Stimulated activated CD8-positive, alpha-beta memory T cell treated with anti-CD3 and anti-CD28 coated beads, Interleukin-4, amount 100 ng/mL, for 4 hours (primary cell): ENCODE data around the gene ANKS3.

ENCODE experiments used
- DNase-seq, 2 donors: peaks; one replicate each; pipeline ENCODE4 v3.0.0-alpha.2; 2020; ENCODE audit warnings: low read depth in 2 of 2, low spot score in 1 of 2

Gene ANKS3

DNA sequence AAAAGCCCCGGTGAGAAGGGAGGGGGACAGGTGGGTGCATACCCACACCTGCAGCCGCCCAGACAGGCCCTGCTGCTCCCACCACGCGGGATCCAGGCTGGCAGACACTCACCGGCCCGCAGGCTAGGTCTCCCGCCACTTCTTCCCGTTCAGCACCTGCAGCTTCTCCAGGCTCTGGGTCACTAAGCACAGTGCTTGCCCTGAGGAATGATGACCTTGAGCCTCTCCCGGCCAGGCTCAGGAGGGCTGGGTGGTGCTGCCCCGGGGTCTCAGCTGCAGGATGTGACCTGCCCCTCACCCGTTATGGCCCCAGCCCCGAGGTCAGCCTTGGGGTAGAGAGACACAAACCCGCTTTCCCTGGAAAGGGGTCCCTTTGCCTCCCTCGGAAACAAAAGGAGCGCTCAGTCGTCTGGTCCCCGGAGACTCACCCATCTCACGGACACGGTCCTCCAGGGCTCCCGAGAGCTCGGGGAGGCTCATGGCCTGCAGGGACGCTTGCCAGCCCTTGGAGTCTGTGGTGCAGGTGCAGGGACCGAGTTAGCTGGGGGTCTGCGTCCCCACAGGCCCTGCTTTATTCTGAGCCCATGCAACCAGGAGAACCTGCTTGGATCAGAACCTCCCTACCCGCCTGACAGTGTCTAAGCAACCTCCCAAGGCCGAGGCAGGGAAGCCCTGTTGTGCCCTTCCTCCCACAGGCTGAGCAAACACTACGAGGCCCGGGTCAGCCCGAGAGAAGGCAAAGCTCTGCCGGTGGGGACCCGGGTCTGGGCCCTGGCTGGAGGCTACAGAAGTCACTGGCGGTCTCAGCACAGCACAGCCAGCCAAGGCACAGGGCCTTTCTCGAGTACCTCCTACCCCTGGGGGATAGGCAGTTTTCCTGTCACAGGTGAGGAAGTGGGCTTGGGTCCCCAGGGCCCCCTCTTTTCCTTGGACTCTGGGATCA is 36.9 kb downstream of the ANKS3 start:
- no peak for DNase-seq

DNA sequence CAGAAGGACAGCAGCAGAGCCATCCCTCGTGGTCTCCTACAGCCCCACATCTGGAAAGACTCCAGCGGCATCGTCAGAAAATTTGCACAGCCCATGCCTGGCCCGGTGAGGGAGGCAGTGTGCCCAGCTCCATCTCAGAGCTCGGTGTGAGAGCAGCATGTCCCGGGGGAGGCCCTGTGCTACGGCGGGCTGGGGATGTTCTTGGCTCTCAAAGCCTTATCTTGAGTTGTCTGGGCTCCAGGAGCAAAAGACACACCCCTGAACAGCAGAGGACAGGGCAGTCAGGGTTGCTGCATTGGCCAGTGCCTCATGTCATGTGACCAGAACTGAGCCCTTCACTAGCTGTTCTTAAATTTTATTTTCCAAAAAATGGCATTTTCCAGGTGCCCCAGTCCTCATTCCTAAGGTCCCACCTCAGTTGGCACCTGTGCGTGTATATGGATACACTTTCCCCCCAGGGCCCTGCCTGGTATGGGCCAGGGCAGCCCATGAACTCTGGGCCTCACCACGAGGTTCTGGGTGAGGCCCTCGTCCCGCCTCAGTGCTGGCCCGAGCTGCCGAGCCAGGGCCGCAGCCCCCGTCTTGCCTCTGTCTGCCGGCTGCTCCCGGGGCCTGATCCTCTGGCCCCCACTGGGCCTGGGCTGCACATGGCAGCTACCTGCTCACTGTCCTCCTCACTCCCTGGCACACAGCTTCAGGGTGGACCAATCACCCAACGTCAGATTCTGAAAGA is 37.7 kb downstream of the ANKS3 start:
- DNase-seq, result no peak

DNA sequence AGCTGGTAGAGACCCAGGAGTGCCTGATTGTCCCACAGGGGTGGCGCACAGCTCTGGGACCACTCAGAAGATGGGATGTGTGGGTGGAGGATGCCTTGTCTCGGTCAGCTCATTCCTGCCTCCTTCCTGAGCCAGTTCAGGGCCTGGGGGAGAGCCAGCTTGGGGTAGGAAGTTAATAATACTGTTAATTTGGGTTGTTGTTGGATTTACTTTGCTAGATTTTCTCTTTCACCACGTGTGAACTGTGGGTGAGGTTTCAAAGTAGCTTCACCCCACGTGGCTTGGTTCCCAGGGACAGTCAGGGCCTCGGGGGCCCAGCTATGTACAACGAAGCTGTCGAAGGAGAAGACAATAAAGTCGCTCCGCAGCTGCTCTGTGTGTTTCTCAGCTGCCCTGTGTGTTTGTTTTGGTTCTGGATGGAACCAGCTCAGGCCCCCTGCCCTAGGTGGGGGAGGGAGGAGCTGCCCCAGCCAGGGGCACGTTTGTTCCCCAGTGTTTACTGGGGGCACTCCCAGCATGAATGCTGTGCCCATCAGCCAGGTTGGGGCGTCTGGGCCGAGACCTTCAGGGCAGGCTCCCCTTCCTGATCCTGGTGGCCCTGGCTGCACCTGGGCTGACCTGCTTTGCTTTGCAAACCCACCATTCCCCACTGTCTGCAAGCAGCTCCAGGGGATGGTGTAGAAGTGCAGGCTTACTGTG is 38.4 kb downstream of the ANKS3 start:
- no peak for DNase-seq

GRCh38 chr16:4694642-4695451 is 39.2 kb downstream of the ANKS3 start:
- no peak for DNase-seq

GRCh38 chr16:4693956-4694641 is 40.0 kb downstream of the ANKS3 start:
- DNase-seq, result no peak

- peak; percentile 91 to 92 for DNase-seq
These were observed 40.6 kb downstream of the ANKS3 start, which contains the start of gene NUDT16L1 for GRCh38 chr16:4693296-4693955. TSS of gene NUDT16L1 (plus strand) at chr16:4693562. CDS start at chr16:4693727, 165 bp downstream.

DNA sequence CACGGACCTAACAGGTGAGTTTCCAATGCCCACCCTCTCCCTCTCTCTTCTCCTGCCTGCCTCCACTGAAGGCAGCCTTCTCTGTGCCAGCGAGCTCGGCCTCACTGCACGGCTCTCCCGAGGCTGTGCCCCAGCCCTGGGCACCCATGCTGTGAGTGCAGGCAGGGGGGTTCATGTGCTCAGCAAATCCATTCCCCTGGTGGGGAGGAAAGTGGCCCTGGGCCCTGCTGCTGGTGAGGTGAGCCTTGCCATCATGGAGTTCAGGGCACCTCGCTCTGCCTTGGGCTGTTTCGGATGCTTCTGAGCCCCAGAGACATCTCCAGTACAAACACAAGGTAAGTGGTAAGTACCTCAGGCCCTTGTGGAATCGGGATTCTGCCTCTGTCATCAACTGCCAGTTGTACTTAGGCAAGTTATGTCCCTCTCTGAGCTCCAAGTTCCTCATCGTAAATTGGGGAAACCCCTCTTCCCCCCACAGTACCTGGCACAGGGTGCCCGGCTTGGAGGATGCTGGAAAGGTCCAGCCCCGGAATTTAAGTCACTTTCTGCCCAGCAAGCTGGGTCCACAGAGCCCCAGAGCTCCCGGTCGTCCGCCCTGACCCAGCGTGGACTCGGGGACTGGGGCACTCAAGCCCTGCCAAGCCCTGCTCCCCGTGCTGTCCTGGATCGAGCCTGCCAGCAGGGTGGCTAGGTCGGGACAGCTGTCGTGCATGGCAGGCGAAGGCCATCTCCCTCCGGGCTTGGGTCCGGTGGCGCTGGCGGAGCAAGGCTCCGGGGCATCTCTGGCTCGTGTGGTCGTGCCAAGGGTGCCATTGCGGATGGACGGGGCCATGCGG is 41.4 kb downstream of the ANKS3 start:
- DNase-seq, result no peak

- no peak for DNase-seq
These were observed 42.2 kb downstream of the ANKS3 start for GRCh38 chr16:4691666-4692412.

DNA sequence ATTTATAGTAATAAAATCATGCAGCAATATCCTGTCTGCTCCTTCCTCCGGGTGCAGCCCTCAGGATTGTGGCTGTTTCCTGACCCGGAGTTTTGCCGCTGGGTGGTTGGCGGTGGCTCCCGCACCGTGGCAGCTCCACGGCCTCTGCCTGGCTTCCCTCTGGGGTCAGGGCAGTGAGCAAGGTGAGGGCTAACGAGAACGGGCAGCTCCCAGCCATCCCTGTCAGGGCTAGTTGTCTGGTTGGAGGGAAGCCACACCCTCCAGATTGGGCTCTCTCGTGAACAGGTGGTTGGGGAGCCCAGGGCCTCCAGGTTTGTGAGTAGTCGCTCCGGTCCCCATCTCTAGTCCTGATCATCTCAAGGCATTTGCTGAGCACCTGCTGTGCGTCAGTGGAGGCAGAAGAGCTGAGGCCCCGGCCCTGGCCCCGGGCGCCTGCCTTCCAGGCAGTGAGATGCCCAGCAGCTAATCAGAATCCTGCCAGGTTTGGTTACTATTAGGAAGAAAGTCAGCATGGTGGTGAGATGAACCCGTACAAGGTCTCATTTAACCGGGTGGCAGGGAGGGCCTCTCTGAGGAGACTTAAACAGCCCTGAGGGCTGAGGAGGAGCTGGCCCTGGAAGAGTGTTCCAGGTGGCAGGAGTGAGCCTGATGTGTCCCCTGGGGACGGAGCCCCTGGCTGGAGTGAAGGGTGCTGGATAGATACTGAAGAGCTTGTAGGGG is 43.0 kb downstream of the ANKS3 start:
- no peak for DNase-seq

- no peak for DNase-seq
These were observed 44.0 kb downstream of the ANKS3 start for GRCh38 chr16:4689864-4690704.

- DNase-seq, result no peak
These were observed 44.9 kb downstream of the ANKS3 start for GRCh38 chr16:4689091-4689671.

GRCh38 chr16:4688674-4689045 is 45.4 kb downstream of the ANKS3 start:
- no peak for DNase-seq

DNA sequence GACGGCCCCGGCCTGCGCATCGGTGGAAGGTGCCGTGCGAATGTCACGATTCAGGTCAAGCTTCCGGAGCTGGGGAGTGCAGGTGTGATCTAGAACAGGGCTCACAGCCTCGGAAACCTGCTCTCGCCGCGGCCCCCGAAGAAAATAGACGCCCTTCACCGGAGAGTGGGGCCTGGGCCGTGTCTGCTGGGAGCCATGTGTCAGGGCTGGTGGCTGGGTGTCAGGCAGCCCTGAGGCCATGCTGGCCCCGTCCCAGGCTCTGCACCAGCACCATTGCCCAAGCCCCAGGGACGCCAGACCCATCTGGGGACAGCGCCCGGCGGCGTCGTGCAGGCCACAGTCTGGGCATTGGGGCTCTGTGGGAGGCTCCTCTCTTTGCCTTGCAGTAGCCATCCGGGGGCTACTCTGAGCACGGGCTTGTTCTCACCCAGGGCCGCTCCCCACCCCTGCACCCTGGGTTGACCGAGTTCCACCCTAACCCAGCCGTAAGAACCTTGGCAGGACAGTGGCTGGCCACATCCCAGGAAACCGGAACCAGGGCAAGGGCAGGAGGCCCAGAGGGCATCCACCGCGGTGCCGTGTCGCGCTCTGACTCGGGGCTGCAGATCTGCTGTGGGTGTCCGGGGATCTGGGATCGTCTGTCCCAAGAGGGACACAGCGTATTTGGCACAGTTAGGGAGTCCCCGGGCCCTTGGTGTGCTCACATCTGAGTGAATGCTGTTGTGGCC is 46.0 kb downstream of the ANKS3 start:
- no peak for DNase-seq

- no peak for DNase-seq
These were observed 46.7 kb downstream of the ANKS3 start for GRCh38 chr16:4687416-4687815.

GRCh38 chr16:4686497-4687210 is 47.4 kb downstream of the ANKS3 start:
- no peak for DNase-seq
